AG08396 (cell line): ENCODE results near the gene CDK5RAP1.

Experiments used
- DNase-seq: peaks from one replicate; pipeline ENCODE4 v3.0.0; 2012; ENCODE audit warnings: low spot score, mixed read lengths

Gene CDK5RAP1

DNA sequence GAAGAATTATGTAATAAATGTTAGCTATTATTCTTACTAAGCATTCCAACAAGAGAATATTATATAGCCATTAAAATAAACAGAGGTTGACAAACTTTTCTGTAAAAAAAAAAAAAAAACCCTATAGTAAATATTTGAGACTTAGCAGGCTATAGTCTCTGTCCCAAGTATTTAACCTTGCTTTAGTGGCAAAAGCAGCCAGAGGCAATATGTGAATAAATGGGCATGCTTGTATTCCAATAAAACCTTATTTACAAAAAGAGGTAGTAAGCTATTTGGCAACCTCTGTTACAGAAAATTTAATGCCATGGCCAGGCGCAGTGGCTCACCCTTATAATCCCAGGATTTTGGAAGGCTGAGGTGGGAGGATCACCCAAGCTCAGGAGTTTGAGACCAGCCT, 14.6 kb downstream of the CDK5RAP1 start:
- no peak for DNase-seq

DNA sequence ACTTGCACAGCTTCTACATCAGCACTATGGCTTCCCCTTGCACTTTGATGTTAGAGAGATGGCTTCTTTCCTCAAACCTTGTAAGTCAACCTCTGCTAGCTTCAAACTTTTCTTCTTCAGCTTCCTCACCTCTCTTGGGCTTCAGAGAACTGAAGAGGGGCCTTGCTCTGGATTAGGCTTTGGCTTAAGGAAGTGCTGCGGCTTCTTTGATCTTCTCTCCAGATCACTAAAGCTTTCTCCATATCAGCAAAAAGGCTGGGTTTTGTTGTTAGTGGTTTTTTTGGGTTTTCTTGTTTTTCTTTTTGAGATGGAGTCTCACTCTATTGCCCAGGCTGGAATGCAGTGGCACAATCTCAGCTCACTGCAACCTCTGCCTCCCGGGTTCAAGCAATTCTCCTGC, 24.0 kb downstream of the CDK5RAP1 start:
- DNase-seq, result no peak

DNA sequence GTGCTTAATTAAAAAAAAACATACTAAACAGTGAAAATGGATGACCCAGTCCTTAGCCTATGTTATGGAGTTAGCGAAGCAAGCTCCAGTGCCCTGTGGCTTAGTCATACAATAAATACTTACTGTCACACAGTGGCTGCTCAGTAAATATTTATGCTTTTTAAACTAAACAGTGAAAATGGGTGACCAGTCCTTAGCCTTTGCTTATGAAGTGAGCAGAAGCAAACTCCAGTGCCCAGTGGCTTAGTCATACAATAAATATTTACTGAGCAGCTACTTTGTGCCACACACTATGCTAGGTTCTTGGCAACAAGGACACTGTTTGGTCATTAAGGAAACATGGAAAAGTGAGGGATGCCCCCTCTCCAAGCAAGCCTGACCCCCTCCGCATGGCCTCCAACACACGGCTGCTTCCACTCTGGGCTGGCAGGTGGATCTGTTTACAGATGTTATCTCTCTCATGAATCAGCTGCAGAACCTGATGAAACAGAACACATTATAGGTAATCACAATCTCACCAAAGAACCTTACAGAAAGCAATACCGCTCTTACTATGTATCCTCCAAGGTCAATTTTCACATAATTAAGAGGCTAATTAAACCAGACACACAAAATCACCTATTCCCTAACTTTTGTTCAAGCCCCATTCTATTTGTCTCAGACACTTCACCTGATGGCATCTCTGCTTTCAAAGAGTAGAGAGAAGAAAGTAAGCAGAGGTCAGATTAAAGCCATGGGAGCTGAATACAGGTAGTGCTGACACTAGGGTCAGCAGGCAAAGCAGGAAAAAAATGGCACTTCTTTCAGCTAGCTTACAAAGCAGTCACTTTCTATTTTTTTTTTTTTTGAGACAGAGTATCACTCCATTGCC, 27.3 kb downstream of the CDK5RAP1 start:
- DNase-seq, result peak; percentile 87

DNA sequence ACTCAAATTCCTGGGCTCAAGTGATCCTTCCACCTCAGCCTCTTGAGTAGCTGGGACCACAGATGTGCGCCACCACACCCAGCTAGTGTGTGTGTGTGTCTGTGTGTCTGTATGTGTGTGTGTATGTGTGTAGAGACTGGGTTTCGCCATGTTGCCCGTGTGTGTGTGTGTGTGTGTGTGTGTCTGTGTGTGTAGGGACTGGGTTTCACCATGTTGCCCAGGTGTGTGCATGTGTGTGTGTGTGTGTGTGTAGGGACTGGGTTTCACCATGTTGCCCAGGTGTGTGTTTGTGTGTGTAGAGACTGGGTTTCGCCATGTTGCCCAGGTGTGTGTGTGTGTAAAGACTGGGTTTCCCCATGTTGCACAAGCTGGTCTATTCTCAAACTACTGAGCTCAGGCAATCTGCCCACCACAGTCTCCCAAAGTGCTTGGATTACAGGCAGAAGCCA, 28.3 kb downstream of the CDK5RAP1 start:
- DNase-seq, result no peak

DNA sequence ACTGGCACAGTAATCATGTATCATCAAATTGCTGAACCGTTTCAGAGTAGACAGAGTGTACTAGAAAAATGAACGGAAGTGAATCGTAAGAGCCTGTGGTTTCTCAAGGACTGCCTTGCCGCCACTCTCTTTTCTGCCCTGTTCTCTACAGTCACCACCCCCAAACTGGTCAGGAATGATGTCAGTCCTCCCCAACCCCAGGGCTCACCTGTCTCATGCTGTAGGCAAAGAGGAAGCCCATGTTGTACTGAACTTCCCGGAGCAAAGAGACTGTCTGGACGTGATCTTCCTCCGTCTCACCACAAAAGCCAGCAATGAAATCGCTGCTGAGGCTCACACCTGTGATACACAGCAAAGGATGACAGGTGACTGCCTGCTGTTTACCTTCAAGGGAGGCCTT, 31.0 kb downstream of the CDK5RAP1 start:
- no peak for DNase-seq

DNA sequence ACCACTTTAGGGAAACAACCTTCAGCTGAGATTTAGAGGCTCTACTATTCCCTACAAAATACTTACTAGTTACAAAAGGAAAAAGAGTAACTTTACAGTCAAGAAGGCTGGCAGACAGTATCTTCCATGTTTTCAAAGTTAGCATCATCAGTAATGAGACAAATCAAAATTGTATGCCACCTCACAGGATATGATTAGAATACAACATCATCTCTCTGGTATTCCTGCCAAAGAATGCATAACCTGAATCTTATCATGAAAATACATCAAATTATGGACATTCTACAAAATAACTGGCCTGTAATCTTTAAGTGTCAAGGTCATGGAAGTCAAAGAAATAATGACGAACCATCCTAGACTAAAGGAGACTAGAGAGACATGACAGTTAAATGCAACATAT, 38.4 kb downstream of the CDK5RAP1 start:
- DNase-seq, result no peak

DNA sequence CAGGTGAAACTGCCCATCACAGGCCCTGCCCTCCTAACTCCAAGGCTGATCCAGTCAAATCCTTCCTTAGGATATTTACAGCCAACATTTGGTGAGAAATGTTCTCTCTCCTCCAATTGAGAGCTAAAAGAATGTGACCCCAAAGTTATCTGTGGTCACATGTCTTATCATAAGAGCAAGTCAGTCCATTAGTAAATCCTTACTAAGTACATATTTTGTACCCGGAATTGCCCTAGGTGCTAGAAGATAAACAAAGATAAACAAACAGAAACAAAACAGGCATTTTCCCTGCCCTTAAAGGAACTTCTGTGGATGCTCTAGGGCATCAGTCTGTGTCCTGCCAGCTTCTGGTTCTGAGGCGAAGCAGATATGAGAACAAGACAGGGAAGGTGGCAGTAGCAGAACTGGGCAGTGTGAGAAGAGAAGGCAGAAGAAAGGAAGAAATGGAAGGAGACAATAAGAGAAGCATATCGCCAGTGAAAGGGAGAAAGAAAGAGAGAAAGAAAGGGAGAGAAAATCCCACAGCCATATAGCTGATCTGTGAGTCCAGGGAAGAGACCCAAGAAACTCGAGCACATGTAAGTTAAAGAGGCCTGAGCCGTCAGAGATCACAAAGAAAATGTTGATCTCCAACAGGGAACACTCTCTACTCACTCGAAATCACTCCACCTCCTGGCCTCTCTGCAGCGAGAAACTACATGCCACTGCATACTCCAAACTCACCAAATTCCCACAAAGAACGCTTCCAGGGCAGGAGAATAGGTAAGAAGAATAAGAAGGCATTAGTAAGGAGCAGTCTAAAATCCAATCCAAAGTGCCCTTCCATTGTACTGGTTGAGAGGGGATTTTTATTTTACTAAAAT, 41.7 kb downstream of the CDK5RAP1 start:
- no peak for DNase-seq

DNA sequence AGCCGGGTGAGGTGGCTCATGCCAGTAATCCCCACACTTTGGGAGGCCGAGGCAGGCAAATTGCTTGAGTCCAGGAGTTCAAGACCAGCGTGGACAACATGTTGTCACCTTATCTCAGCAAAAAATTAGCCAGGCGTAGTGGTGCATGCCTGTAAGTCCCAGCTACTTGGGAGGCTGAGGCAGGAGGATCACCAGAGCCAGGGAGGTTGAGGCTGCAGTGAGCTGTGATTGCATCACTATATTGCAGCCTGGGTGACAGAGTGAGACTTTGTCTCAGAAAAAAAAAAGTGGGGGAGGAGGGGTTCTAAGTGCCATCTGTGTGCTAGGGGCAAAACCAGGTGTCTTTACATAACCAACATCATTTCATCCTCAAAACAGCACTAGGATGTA, 48.3 kb downstream of the CDK5RAP1 start:
- no peak for DNase-seq

DNA sequence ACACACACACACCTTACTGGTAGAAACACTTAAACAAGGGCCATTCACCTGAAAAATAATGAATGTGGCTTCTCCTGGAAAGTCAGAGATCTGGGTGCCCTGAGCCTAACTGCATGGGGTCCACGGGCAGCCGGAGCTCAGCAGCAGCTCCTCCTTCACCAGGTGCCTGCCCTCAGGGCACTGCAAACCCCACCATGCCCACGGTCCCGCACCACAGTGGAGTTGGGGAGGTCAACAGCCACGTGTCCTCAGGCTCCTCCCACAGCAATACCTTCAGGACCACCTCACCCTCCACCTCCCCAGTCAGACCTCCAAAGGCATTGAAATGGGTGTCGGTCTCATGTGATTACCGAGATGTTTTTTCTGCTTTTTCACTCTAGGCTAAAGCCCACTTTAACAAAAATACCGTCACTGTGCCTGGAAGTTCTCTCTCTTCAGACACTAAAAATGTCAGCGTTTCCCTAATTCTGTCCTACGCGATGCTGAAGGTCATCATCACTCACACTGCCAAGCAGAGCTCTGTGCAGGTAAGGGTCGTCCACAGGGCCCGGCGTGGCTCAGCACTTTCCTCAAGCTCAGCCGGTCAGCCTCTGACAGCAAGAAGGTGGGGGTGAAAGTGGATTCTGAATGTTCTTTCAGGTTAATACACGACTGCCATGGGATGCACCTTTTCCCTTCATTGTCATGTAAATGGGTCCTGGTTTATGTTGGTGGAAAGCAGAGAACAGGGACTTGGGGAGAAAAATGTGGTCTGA, 48.9 kb downstream of the CDK5RAP1 start:
- no peak for DNase-seq

DNA sequence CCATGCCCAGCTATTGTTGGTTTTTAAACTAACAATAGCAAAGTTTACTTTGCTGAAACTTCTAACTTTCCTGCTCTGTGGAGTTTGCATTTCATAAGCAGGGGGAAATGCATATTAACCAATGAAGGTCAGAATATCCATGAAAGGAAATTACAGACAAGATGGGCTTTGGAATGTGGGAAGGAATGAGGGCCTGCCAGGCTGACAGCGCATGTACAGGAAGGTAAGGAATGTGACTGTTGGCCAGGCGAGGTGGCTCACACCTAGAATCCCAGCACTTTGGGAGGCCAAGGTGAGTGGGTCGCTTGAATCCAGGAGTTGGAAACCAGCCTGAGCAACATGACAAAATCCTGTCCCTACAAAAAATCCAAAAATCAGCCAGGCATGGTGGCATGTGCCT, 49.6 kb downstream of the CDK5RAP1 start:
- DNase-seq, result no peak

DNA sequence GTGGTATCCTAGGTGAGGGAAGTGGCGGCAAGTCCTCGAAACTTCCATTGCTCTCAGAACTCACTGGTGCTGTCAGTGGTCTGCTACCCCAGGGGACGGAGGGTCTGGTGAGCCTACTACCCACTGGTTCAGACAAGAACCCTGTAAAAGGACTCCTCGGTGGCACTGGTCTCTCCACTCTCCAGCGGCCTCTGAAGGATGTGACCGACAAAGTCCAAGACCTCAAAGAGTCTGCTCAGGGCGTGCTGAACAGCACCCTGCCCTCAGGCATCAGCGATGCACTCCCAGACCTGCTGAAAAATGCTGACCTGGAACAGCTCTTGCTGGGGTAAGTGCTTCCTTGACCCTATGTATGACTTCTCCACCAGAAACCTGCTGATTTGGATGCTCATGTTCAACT, 51.8 kb downstream of the CDK5RAP1 start:
- no peak for DNase-seq

DNA sequence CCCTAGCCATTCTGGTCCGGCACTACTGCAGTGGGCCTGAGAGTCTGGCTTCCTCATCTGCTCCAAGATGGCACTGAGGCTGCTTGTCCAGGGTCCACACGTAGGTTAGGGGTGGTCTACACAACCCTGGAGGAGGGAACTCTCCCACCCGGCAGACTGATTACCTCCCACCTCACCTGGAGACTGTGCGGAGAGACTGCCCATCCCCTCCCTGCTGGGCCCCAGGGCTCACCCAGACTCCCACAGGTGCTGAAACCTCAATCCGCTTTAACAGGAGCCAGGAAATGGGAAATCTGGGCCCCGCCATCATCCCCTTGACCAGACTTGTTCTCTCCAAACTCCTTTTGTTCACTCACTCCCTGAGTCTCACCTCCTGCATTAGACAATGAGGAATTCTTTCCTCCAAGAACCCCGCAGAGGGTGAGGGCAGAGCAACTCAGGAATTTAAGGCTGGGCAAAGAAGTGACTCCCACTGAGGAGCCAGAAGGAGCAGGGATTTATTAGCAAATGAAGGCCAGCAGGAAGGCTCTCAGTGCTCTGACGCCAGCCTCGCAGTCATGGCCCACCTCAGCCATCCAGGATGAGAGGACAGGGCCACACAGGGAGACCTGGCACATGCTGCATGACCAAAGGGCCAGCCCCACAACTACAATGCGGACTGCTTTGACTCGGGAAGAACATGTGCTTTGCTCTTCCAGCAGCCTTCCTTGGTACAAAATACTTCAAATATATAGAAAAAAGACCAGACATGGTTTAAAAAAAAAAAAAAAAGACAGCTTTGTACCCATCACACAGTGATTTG, 53.0 kb downstream of the CDK5RAP1 start:
- DNase-seq, result no peak

DNA sequence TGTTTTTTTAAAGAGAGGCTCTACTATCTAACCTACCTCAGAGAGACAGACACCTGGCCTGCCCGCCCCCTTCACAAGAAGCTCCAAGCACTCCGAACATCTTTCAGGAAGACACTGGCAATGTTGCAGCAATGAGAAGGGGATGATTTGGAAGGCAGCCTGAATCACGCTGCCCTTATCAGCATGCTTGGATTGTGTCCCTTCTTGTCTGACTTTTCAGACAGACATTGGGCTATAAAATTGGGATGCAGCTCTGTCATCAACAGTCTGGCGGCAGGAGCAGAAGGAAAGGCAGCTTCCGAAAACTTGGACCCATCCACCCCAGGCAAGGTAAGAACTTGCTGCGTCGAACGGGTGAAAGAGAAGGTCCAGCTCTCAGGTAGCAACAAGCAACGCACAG, 56.0 kb downstream of the CDK5RAP1 start:
- no peak for DNase-seq

DNA sequence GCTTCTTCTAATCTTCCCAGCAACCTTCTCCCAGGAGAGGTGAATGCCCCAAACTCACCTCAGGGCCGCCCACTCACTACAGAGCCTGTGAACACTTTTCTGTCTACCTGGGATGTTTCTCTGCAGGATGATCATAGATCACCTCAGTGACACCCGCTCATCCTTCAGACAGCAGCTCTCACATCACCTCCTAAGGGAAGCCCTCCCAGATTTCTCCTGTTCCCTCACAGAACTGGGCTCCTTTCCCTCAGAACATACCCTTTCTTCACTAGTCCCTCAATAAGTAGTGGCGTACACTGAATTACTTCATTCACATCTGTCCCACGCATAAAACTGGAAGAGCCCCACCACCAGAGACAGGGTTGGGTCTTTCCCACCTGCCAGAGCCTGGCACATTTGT, 57.8 kb downstream of the CDK5RAP1 start:
- no peak for DNase-seq

DNA sequence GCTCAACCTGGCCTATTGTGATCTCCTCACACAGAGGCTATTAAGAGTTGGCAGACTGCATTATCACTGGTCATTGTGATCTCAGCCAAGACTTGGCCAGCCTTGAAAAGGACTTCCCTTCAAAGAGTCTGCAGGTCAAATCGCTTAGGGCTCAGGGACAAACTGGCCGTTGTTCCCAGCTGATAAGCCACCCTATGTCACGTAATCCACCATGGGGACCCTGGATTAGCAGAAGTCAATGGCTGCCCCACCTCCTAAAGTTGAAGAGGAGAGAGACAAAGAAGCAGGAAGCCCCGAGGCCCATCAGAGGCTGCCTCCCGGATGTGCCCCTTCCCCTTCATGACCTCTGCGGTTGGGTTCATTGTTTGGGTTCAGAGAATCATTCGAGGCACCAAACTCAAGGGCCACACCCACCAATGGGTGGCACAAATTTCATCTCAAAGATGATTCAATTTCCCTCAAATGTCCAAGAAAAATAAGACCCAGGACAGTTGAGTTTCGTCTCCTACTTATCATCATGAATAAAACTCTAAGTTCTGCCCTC, 61.7 kb downstream of the CDK5RAP1 start:
- DNase-seq, result no peak

DNA sequence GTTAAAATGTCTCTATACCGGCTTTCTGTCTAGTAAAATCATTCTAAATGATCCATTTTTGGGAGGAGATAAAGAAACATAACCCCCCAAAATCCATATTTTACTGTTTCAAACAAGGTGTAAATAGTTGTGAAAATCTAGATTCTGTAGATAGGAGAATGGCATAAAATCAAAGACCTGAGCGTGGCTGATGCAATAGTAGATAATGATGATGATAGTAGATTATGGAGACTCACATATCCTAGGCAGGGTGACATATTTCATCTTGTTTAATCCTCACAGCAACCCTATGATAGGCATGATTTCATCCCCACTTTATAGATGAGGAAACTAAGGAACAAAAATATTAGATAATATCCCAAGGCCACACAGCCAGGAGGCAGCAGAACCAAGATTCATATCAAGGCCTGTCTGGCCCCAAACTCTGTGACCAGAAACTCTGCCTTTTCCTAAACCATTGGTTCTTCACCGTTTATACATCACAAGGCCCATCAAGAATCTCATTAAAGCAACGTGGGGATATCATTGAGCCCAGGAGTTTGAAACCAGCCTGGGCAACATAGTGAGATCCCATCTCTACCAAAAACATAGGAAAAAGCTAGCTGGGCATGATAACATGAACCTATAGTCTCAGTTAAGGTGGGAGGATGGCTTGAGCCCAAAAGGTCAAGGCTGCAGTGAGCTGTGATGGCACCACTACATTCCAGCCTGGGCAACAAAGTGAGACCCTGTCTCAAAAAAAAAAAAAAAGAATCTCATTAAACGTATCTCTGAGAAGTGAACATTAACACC, 62.7 kb downstream of the CDK5RAP1 start:
- DNase-seq, result no peak

DNA sequence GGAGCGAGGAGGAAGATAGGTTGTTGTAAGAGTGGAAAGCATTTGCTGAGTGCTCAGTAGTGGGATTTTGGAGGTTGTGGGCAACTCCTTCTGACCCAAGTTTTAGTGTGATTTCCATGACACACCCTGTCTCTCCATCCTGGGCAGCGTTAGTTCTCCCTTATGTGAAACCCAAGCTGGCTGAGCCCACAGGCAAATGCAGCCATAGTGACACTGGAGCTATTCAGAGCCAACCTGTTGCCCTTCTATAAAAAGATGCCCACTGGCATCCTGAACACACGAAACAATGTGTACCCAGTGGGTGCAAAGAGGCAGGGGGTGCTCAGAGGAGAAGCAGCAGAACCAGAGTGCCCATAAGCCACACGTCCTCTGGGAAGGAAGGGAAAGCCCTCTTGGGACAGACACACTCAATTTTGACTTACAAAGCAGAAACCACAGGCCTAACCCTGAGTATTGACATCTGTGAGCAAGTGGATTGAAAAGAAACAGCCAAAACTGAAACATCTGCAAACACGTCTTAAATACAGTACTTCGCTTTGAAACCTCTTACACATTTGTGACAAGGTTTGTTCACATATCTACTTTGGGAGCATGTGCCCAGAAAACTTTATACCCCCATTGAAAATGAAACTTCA, 63.7 kb downstream of the CDK5RAP1 start:
- no peak for DNase-seq

DNA sequence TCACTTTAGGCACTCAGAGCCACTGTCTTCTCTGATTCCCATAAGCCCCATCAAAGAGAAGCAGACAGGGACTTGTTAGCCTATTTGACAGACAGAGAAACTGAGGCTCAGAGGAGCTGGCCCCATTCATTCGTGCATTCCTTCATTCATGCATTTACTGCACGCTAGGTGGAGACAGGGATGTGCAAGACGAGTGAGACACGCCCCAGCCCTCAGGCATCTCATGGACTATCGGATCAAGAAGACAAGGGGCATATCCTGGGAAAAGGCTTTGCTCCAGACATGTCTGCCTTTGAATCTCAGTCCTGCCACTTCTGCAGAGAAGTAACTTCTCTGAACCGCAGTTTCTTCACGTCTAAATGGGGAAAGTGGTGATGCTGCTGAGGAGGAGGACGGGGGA, 64.2 kb downstream of the CDK5RAP1 start:
- no peak for DNase-seq

DNA sequence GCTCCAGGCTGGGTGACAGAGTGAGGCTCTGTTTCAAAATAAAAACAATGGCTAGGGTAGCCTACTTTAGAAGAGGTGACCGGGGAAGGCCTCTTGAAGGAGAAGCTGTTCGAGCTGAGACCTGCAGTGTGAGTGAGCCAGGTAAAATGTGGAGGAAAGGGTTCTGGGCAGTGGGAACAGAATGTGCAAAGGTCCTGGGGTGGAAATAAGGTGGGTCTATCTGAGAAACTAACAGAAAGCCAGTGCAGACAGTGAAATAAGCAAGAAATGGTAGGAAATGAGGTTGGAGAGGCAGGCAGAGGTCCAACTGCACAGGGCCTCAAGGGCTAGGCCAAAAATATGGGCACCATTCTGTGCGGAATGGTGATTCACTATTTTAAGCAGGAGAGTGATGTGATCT, 64.9 kb downstream of the CDK5RAP1 start:
- DNase-seq, result no peak

DNA sequence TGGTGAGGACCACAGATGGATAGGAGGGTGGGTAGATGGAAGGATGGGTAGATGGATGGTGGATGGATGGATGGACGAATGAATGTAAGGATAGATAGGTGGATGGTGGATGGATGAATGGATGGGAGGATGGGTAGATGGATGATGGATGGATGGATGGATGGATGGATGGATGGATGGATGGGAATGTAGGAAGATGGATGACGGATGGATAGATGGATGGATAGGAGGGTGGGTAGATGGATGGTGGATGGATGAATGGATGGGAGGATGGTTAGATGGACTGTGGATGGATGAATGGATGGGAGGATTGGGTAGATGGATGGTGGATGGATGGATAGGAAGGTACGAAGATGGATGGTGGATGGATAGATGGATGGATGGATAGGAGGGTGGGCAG, 67.2 kb downstream of the CDK5RAP1 start:
- no peak for DNase-seq
